Measurements from ENCODE around the gene STYXL1.
"Not testable (repeated sequence)": the region's sequence is repeated elsewhere in the genome, so short reads cannot be mapped to it uniquely, and the experiment has no call there.

STYXL1 gene

GRCh38 chr7:76057103-76057812, 9.5 kb upstream of the STYXL1 start:
- H3K4me3 ChIP-seq (replicated peaks; ENCODE audit: low read depth, low read length) = no peak overlapping the region
- DNase-seq (ENCODE audit: low read depth) = no peak
- TF ChIP-seq CTCF (IDR thresholded peaks at IDR 0.05; ENCODE audit: low read length, missing control alignments) = no peak

GRCh38 chr7:76056241-76056640, 8.4 kb upstream of the STYXL1 start:
- no peak overlapping the region for H3K4me3 ChIP-seq (replicated peaks; ENCODE audit: low read depth, low read length)
- no peak for DNase-seq (ENCODE audit: low read depth)
- TF ChIP-seq CTCF (IDR thresholded peaks at IDR 0.05; ENCODE audit: low read length, missing control alignments) = no peak

GRCh38 chr7:76054123-76055120, 6.6 kb upstream of the STYXL1 start:
- no peak for TF ChIP-seq CTCF (IDR thresholded peaks at IDR 0.05; ENCODE audit: low read length, missing control alignments)
- peak; percentile 48 for DNase-seq (ENCODE audit: low read depth)
- no peak overlapping the region for H3K4me3 ChIP-seq (replicated peaks; ENCODE audit: low read depth, low read length)

- no peak for TF ChIP-seq CTCF (IDR thresholded peaks at IDR 0.05; ENCODE audit: low read length, missing control alignments)
- DNase-seq (ENCODE audit: low read depth) = no peak
- H3K4me3 ChIP-seq (replicated peaks; ENCODE audit: low read depth, low read length) = no peak overlapping the region
Observed at GRCh38 chr7:76053461-76053860, 5.7 kb upstream of the STYXL1 start.

GRCh38 chr7:76052681-76053080, 4.9 kb upstream of the STYXL1 start:
- DNase-seq (ENCODE audit: low read depth); H3K4me3 ChIP-seq (replicated peaks; ENCODE audit: low read depth, low read length): not testable (repeated sequence)

- H3K4me3 ChIP-seq (replicated peaks; ENCODE audit: low read depth, low read length) = no peak overlapping the region
- no peak for TF ChIP-seq CTCF (IDR thresholded peaks at IDR 0.05; ENCODE audit: low read length, missing control alignments)
- no peak for DNase-seq (ENCODE audit: low read depth)
Observed at GRCh38 chr7:76051840-76052239, 4.0 kb upstream of the STYXL1 start.

- DNase-seq (ENCODE audit: low read depth) = no peak
- TF ChIP-seq CTCF (IDR thresholded peaks at IDR 0.05; ENCODE audit: low read length, missing control alignments) = no peak
Observed at GRCh38 chr7:76050545-76050944, 2.7 kb upstream of the STYXL1 start.

More at GRCh38 chr7:76050545-76050944, 2.7 kb upstream of the STYXL1 start:
- H3K4me3 ChIP-seq (replicated peaks; ENCODE audit: low read depth, low read length) = no peak overlapping the region
